Measurements from ENCODE around the gene CFAP61. TPM values are rescaled to one million over a fixed set of nuclear protein-coding genes. Genes with fewer than 3 reads are reported as not detected.

The CFAP61 gene
- total RNA-seq, 1 donor from 2014 or later, result not detected

DNA sequence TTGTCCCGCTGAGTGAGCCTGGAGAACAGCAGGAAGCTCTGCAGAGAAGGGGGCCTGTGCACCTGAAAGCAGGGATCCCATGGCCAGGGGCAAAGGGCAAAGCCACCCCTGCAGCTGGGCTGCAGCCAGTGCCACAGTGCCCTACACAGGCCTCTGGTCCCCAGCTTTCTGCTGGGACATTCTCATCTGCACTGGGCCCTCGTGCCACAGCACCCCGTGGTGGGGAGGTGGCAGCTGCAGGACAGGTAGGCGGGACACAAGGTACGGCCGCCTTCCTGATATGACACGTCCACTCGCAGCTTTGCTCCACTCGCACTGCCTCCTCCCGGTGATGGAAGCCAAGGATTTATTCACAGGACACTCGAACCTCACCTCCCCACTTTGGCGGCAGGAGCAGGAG lies 342.8 kb downstream of the CFAP61 start:
- Histone ChIP-seq H3K27ac (ENCODE audit: low read depth, low read length) (no peak overlapping the region), H4K20me1 (ENCODE audit: insufficient read depth, low read length) (no peaks in the 10 kb centered on the region), H3K4me3 (ENCODE audit: insufficient read depth, low read depth, low read length) (no peak overlapping the region), H3K9ac (ENCODE audit: low read length) (no peak overlapping the region), H2AFZ (ENCODE audit: low read depth, low read length) (no peak overlapping the region), H3K4me2 (ENCODE audit: low read length) (no peak overlapping the region), H3K36me3 (ENCODE audit: insufficient read depth, low read length) (no peaks in the 10 kb centered on the region), H3K9me3 (ENCODE audit: insufficient read depth, low read depth, low read length) (no peaks in the 10 kb centered on the region), H3K27me3 (ENCODE audit: insufficient read depth, low read length) (no peaks in the 10 kb centered on the region), H3K79me2 (ENCODE audit: insufficient read depth, low read length) (no peaks in the 10 kb centered on the region), H3K4me1 (ENCODE audit: insufficient read depth, low read length) (no peaks in the 10 kb centered on the region)
- DNase-seq (ENCODE audit: low read depth), result no peak
- Mint-ChIP-seq H3K4me3 (ENCODE audit: unreplicated experiment) (no peak overlapping the region), H3K27me3 (ENCODE audit: low read depth, unreplicated experiment) (peaks cover 5% of the 10 kb centered on the region), H3K9me3 (ENCODE audit: unreplicated experiment) (peaks cover 2% of the 10 kb centered on the region), H3K36me3 (ENCODE audit: low read depth, unreplicated experiment) (peaks cover 7% of the 10 kb centered on the region), H3K4me1 (ENCODE audit: low read depth, unreplicated experiment) (no peaks in the 10 kb centered on the region), H3K27ac (ENCODE audit: unreplicated experiment) (no peak overlapping the region)
- no peak for FAIRE-seq
- TF ChIP-seq EZH2 (IDR thresholded peaks at IDR 0.05; ENCODE audit: insufficient read depth, low read length), result no peak
- TF ChIP-seq CTCF (IDR thresholded peaks at IDR 0.05; ENCODE audit: insufficient read depth, low read depth, low read length), result no peak

GRCh38 chr20:20395903-20396568 lies 343.7 kb downstream of the CFAP61 start:
- no peaks in the 10 kb centered on the region for H3K4me1 ChIP-seq (ENCODE audit: insufficient read depth, low read length)
- no peaks in the 10 kb centered on the region for H3K9me3 ChIP-seq (ENCODE audit: insufficient read depth, low read depth, low read length)
- TF ChIP-seq CTCF (IDR thresholded peaks at IDR 0.05; ENCODE audit: insufficient read depth, low read depth, low read length) (no peak), EZH2 (IDR thresholded peaks at IDR 0.05; ENCODE audit: insufficient read depth, low read length) (no peak)
- H3K27ac ChIP-seq (ENCODE audit: low read depth, low read length), result no peak overlapping the region
- DNase-seq (ENCODE audit: low read depth) (no peak), FAIRE-seq (no peak)
- H3K9ac ChIP-seq (ENCODE audit: low read length), result no peak overlapping the region
- H3K4me1 Mint-ChIP-seq (ENCODE audit: low read depth, unreplicated experiment), result no peaks in the 10 kb centered on the region
- H3K9me3 Mint-ChIP-seq (ENCODE audit: unreplicated experiment), result peaks cover 2% of the 10 kb centered on the region
- no peaks in the 10 kb centered on the region for H3K79me2 ChIP-seq (ENCODE audit: insufficient read depth, low read length)
- H3K4me2 ChIP-seq (ENCODE audit: low read length), result no peak overlapping the region
- no peak overlapping the region for H3K27ac Mint-ChIP-seq (ENCODE audit: unreplicated experiment)
- no peak overlapping the region for H3K4me3 Mint-ChIP-seq (ENCODE audit: unreplicated experiment)
- no peaks in the 10 kb centered on the region for H4K20me1 ChIP-seq (ENCODE audit: insufficient read depth, low read length)
- H3K4me3 ChIP-seq (ENCODE audit: insufficient read depth, low read depth, low read length), result no peak overlapping the region
- no peak overlapping the region for H2AFZ ChIP-seq (ENCODE audit: low read depth, low read length)
- no peaks in the 10 kb centered on the region for H3K27me3 ChIP-seq (ENCODE audit: insufficient read depth, low read length)
- H3K36me3 Mint-ChIP-seq (ENCODE audit: low read depth, unreplicated experiment), result peaks cover 7% of the 10 kb centered on the region
- H3K27me3 Mint-ChIP-seq (ENCODE audit: low read depth, unreplicated experiment), result peaks cover 5% of the 10 kb centered on the region
- no peaks in the 10 kb centered on the region for H3K36me3 ChIP-seq (ENCODE audit: insufficient read depth, low read length)

- Mint-ChIP-seq H3K36me3 (ENCODE audit: low read depth, unreplicated experiment) (peaks cover 7% of the 10 kb centered on the region), H3K27me3 (ENCODE audit: low read depth, unreplicated experiment) (peaks cover 5% of the 10 kb centered on the region), H3K27ac (ENCODE audit: unreplicated experiment) (no peak overlapping the region), H3K4me3 (ENCODE audit: unreplicated experiment) (no peak overlapping the region), H3K4me1 (ENCODE audit: low read depth, unreplicated experiment) (no peaks in the 10 kb centered on the region), H3K9me3 (ENCODE audit: unreplicated experiment) (peaks cover 2% of the 10 kb centered on the region)
- Histone ChIP-seq H3K27me3 (ENCODE audit: insufficient read depth, low read length) (no peaks in the 10 kb centered on the region), H2AFZ (ENCODE audit: low read depth, low read length) (no peak overlapping the region), H3K9me3 (ENCODE audit: insufficient read depth, low read depth, low read length) (no peaks in the 10 kb centered on the region), H3K4me2 (ENCODE audit: low read length) (no peak overlapping the region), H4K20me1 (ENCODE audit: insufficient read depth, low read length) (no peaks in the 10 kb centered on the region), H3K9ac (ENCODE audit: low read length) (no peak overlapping the region), H3K4me1 (ENCODE audit: insufficient read depth, low read length) (no peaks in the 10 kb centered on the region), H3K36me3 (ENCODE audit: insufficient read depth, low read length) (no peaks in the 10 kb centered on the region), H3K79me2 (ENCODE audit: insufficient read depth, low read length) (no peaks in the 10 kb centered on the region), H3K4me3 (ENCODE audit: insufficient read depth, low read depth, low read length) (no peak overlapping the region), H3K27ac (ENCODE audit: low read depth, low read length) (no peak overlapping the region)
- TF ChIP-seq EZH2 (IDR thresholded peaks at IDR 0.05; ENCODE audit: insufficient read depth, low read length) (no peak), CTCF (IDR thresholded peaks at IDR 0.05; ENCODE audit: insufficient read depth, low read depth, low read length) (no peak)
- no peak for FAIRE-seq
- no peak for DNase-seq (ENCODE audit: low read depth)
These were observed 344.5 kb downstream of the CFAP61 start for GRCh38 chr20:20396794-20397193.

Data from astrocyte (in vitro differentiated cells and primary cell).